Globus pallidus (tissue), 1 donor: Measurements from ENCODE around the gene MDM4.

Experiments used
- DNase-seq: peaks from one replicate; pipeline ENCODE4 v3.0.0-alpha.2; 2015; ENCODE audit warnings: low spot score

MDM4 gene

GRCh38 chr1:204493145-204493983, 22.8 kb upstream of the MDM4 start:
- DNase-seq = no peak

GRCh38 chr1:204493984-204494280, 22.3 kb upstream of the MDM4 start:
- DNase-seq = peak; percentile 72

- peak; percentile 94 for DNase-seq
These were observed 21.7 kb upstream of the MDM4 start, which contains the start of gene PIK3C2B for GRCh38 chr1:204494281-204495077. PIK3C2B (minus strand) TSS chr1:204494805; CDS start chr1:204469802, 25,003 bp downstream.

DNA sequence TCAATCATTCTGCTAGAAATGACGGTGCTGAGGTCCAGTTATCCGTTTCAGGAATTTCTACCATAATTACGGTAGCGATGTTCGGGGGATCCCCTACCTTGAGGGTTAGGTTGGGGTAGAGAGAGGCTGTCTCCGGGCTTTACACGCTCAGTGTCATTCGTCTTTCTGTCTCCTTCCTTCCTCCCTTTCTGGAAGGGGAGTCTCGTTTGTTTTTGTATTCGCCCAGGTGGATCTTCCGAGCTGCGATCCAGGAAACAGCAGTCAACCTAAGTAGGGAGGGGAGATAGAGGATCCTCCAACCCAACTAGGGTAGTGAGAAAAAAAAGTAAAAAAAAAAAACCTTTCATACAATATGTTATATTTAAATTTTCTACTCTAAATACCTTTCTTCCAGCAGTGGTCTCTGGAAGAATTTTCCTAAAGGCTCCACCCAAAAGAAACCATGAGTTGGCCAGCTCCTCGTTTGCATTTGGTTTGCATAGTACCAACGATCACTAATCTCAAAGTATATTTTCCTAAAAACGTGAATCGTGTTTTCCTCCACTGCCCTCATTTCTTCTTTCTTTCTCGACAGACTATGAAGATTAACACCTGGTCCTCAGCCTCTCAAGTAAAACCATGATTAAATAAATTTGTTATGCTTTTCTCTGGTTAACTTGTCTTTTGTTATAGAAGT, 21.0 kb upstream of the MDM4 start:
- DNase-seq = no peak

- DNase-seq = no peak
These were observed 20.4 kb upstream of the MDM4 start for GRCh38 chr1:204495777-204496176.

DNA sequence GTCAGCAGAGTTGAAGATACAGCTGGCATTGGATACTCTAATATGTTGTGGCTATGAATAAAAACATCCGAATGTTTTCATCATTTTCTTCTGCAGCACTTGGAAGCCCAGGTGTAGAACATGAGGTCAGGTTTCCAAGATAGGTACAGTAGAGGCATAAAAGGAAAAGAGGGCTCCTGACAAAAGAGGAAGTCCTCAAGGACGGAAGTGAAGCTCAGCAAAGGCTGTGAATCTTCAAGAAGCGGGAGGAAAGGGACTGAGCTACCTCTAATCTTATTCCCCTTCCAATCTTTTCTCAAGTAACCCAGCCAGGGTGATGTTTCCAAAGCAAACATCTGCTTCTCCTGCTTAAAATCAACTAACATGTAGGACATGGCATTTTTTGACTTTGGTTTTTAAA, 17.2 kb upstream of the MDM4 start:
- DNase-seq = no peak

DNA sequence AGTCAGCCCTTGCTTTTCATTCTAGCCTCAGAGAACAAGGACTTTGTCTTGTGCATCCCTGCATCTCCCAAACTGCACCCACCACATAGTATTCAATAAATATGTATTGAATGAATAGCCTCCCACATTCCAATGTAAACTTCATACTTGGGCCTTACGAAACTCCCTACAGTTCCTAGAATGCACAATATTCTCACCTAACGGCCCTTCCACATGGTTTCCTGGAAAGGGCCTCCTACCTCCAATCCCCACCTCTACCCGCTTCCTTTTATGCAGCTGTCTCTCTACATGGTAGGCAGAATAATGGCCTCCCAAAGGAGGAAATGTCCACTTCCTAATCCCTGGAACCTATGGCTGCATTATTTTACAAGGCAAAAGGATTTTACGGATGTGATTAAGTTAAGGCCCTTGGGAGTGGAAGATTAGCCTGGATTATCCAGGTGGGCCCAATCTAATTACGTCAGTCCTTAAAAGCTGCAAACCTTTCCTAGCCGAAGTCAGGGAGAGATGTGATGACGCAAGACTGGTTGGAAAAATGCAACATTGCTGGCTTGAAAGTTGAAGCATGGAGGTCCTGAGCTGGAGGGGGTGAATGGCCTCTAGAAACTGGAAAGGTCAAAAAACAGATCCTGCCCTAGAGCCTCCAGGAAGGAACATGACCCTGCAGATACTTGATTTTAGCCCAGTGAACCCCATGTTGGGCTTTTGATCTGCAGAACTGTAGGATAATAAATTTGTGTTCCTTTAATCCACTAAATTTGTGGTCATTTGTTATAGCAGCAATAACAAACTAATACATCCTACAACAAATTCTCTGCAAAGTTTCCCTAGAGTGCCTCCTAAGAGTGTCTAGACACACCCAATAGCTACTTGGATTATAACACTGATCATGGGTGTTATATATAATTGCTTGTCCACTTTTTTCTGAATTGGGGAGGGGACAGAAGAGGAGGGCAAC, 16.4 kb upstream of the MDM4 start:
- no peak for DNase-seq

DNA sequence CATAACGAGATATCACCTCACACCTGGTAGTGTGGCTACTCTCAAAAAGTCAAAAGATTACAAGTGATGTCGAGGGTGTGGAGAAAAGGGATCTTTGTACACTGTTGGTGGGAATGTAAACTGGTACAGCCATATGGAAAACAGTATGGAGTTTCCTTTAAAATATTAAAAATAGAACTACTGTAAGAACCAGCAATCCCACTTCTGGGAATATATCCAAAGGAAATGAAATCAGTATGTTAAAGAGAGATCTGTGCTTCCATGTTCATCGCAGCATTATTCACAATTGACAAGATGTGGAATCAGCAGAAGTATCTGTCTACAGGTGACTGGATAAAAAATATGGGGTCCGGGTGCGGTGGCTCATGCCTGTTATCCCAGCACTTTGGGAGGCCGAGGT, 14.0 kb upstream of the MDM4 start:
- no peak for DNase-seq

- DNase-seq = peak; percentile 84
These were observed 12.9 kb upstream of the MDM4 start for GRCh38 chr1:204503122-204503912.

DNA sequence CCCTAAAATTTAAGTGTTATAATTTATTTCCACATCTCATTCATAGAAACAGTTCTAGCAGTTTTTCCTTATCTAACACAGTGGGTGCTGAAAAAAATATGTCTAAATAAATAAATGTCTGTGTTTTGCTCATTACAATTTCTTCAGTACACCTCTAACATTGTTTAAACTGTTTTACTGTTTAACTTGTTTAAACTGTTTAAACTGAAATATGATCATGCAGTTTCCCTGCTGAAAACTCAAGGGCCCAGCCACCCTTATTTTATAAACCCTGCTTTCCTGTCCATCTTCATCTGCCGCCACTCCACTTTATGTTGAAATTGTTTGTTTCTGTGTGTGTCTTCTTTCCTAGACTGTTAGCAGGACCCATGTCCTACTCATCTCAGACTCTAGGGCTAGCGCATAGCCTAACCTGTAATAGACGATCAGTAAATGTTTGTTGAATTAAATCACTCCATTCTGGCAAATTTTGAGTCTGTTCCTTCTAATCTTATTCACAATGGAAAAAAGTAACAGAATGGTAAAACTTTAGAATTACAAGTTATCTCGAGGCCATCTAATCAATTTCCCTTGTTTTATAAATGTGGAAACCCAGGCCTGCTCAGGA, 12.2 kb upstream of the MDM4 start:
- DNase-seq = no peak

DNA sequence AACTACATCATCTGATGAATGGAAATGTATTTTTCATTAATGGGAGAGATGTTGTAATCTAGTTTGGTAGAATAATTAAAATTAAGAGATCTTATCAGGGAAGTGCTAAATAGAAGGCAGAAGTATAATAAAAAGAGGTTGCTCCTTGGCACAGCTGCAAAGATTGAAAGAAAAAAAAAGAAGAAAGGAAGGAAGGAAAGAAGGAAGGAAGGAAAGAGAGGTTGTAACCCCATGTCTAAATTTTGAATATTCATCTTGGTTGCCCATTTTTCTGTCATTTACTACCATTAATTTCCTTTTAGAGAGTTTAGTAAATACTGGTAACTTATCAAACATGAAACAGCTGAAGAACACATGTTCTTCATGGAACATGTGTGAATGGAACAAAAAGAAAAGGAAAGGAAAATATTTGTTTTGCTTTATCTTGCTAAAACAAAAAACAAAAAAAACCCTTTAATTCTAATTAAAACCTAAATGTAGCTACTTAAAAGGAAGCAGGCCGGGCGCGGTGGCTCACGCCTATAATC, 10.5 kb upstream of the MDM4 start:
- DNase-seq = no peak

- peak; percentile 86 for DNase-seq
These were observed 9.8 kb upstream of the MDM4 start for GRCh38 chr1:204506201-204506968.

DNA sequence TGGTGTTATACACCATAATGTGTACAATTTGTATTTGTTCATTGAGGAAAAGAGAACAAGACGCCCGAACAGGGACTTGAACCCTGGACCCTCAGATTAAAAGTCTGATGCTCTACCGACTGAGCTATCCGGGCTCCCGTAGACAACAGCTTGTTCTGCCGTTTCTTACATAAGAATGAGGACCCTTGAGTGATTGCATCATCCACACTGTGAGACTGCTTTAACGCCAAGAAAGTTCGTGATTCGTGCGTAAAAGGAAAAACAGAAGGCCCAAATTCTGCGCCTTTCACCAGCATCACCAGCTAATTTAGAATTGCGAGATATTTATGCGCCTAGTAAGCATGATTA, 9.3 kb upstream of the MDM4 start:
- peak; percentile 93 for DNase-seq

- DNase-seq = peak; percentile 61
These were observed 8.7 kb upstream of the MDM4 start for GRCh38 chr1:204507317-204508105.

- DNase-seq = no peak
These were observed 7.0 kb upstream of the MDM4 start for GRCh38 chr1:204509186-204509635.

- DNase-seq = no peak
These were observed 4.8 kb upstream of the MDM4 start for GRCh38 chr1:204511366-204511765.

GRCh38 chr1:204513117-204513716, 3.0 kb upstream of the MDM4 start:
- DNase-seq = peak; percentile 58

GRCh38 chr1:204514828-204515227, 1.4 kb upstream of the MDM4 start:
- DNase-seq = no peak
